PFSK-1 (cell line): Measurements from ENCODE around the gene EEF1AKMT4.

Source experiments
- POLR2AphosphoS5 ChIP-seq: IDR thresholded peaks from 2 replicates; pipeline ENCODE4 v1.6.1; 2012; ENCODE audit warnings: low read depth, mild to moderate bottlenecking, control low read depth, low read length, moderate library complexity
- TF ChIP-seq, protein P1 (sequence below), 2 experiments: IDR thresholded peaks; 2 replicates each; pipeline versions ENCODE4 v1.6.1 to v1.8.0; 2011 to 2012; ENCODE audit warnings: low read depth in 2 of 2, low read length in 2 of 2, control low read depth in 1 of 2, inconsistent platforms in 1 of 2, mild to moderate bottlenecking in 1 of 2, moderate library complexity in 1 of 2; ENCODE audit not compliant: insufficient read depth in 1 of 2

DNA sequence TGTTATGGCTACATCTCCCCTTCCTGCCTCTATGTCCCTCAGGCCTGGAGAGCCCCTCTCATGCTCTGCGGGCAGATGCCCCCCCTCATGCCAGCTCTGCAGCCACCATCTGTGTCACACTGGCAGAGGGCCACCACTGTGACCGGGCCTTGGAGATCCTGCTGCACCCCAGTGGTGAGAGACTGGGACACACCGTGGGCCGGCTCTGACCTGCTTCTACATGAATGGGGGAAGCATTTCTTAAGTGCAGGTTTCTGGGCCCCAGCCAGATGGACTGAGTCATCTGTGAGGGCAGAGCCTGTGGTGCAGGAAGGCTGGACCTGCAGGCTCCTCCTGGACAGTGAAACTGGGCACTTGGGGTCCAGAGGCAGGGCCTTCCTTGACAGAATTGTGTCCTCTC, 15.2 kb upstream of the EEF1AKMT4 start:
- TF ChIP-seq, protein P1, sequence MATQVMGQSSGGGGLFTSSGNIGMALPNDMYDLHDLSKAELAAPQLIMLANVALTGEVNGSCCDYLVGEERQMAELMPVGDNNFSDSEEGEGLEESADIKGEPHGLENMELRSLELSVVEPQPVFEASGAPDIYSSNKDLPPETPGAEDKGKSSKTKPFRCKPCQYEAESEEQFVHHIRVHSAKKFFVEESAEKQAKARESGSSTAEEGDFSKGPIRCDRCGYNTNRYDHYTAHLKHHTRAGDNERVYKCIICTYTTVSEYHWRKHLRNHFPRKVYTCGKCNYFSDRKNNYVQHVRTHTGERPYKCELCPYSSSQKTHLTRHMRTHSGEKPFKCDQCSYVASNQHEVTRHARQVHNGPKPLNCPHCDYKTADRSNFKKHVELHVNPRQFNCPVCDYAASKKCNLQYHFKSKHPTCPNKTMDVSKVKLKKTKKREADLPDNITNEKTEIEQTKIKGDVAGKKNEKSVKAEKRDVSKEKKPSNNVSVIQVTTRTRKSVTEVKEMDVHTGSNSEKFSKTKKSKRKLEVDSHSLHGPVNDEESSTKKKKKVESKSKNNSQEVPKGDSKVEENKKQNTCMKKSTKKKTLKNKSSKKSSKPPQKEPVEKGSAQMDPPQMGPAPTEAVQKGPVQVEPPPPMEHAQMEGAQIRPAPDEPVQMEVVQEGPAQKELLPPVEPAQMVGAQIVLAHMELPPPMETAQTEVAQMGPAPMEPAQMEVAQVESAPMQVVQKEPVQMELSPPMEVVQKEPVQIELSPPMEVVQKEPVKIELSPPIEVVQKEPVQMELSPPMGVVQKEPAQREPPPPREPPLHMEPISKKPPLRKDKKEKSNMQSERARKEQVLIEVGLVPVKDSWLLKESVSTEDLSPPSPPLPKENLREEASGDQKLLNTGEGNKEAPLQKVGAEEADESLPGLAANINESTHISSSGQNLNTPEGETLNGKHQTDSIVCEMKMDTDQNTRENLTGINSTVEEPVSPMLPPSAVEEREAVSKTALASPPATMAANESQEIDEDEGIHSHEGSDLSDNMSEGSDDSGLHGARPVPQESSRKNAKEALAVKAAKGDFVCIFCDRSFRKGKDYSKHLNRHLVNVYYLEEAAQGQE (IDR thresholded peaks at IDR 0.05; ENCODE audit: insufficient read depth in 1 of 2, low read depth in 2 of 2, low read length in 2 of 2): no peak
- no peak for TF ChIP-seq POLR2AphosphoS5
